Nephron (organoid): ENCODE data around the gene NWD2.
"Not testable (repeated sequence)": the region's sequence is repeated elsewhere in the genome, so short reads cannot be mapped to it uniquely, and the experiment has no call there.

Source experiments
- H3K27ac Mint-ChIP-seq, 3 experiments: 2 replicates each; pipeline ENCODE4 v1.8.0; 2020; ENCODE audit warnings: mixed read lengths in 3 of 3, mild to moderate bottlenecking in 2 of 3, moderate library complexity in 1 of 3
- H3K27me3 Mint-ChIP-seq: 2 replicates; pipeline ENCODE4 v1.8.0; 2021; ENCODE audit warnings: low read depth, mild to moderate bottlenecking, moderate library complexity, mixed read lengths
- H3K36me3 Mint-ChIP-seq: 2 replicates; pipeline ENCODE4 v1.8.0; 2020; ENCODE audit warnings: low read depth, mixed read lengths
- H3K4me1 Mint-ChIP-seq: 2 replicates; pipeline ENCODE4 v1.8.0; 2020; ENCODE audit warnings: mixed read lengths
- H3K4me3 Mint-ChIP-seq, 3 experiments: 2 replicates each; pipeline ENCODE4 v1.8.0; 2020; ENCODE audit warnings: mild to moderate bottlenecking in 3 of 3, mixed read lengths in 3 of 3, moderate library complexity in 2 of 3
- H3K9me3 Mint-ChIP-seq: 2 replicates; pipeline ENCODE4 v1.8.0; 2020; ENCODE audit warnings: mixed read lengths
- CTCF ChIP-seq, 3 experiments: fragments of 200-600 bp; sonication (generic); IDR thresholded peaks; one replicate each; pipeline ENCODE4 v1.5.0; 2021; ENCODE audit warnings: antibody characterized with exemption in 3 of 3; ENCODE audit not compliant: unreplicated experiment in 3 of 3

The NWD2 gene

GRCh38 chr4:37490391-37491347 is 246.1 kb downstream of the NWD2 start:
- H3K4me1 Mint-ChIP-seq = no peaks in the 10 kb centered on the region
- TF ChIP-seq CTCF (IDR thresholded peaks at IDR 0.05; ENCODE audit: unreplicated experiment in 3 of 3) = no peak
- H3K9me3 Mint-ChIP-seq = peaks cover 5% of the 10 kb centered on the region
- H3K27ac Mint-ChIP-seq = peak overlapping the region in 2 of 3 experiments; percentile 22 to 90
- no peaks in the 10 kb centered on the region for H3K27me3 Mint-ChIP-seq
- H3K4me3 Mint-ChIP-seq = no peak overlapping the region
- no peaks in the 10 kb centered on the region for H3K36me3 Mint-ChIP-seq

GRCh38 chr4:37495353-37495752 is 250.8 kb downstream of the NWD2 start:
- not testable (repeated sequence) for H3K27ac Mint-ChIP-seq, H3K4me3 Mint-ChIP-seq, H3K4me1 Mint-ChIP-seq, H3K27me3 Mint-ChIP-seq, H3K36me3 Mint-ChIP-seq
- H3K9me3 Mint-ChIP-seq = peaks cover 35% of the 10 kb centered on the region
